IMR-90 (cell line): ENCODE measurements around the gene CEP78. TPM values are rescaled to one million over a fixed set of nuclear protein-coding genes. Genes with fewer than 3 reads are reported as not detected.
A peak's percentile ranks its signal among the peaks of the same experiment; 100 is the strongest.

Source experiments
- ATAC-seq: fragments of 200-7000 bp; cut with Tn5 transposase; 2 replicates; pipeline ENCODE4 v1.9.1; 2020; ENCODE audit warnings: low read depth, mild to moderate bottlenecking, moderate library complexity
- BruUV-seq: library from RNA; stranded (reverse); fragments of 400-500 nt; replicated peaks from 2 replicates; lab custom pipeline; 2021; lab: Mats Ljungman, UMichigan
- CTCF ChIA-PET: fragments of 300-600 bp; formaldehyde crosslinking; extraction: SDS; loops from one replicate; lab custom pipeline; 2021; ENCODE audit warnings: antibody characterized with exemption; lab: Yijun Ruan, JAX
- POLR2A ChIA-PET: fragments of 300-600 bp; sonication (Branson Sonifier 250); formaldehyde crosslinking; loops from one replicate; lab custom pipeline; 2022; ENCODE audit warnings: antibody characterized with exemption; ENCODE audit not compliant: unreplicated experiment; lab: Charles Lee
- DNase-seq: peaks from one replicate; pipeline ENCODE4 v3.0.0; 2013
- H2AFZ ChIP-seq: replicated peaks from 2 replicates; pipeline ENCODE3; 2013; ENCODE audit warnings: low read length, mild to moderate bottlenecking; ENCODE audit not compliant: poor library complexity
- H2AK5ac ChIP-seq: 2 replicates; pipeline ENCODE4 v1.6.1; 2013; ENCODE audit warnings: low read depth, low read length, inconsistent platforms
- H2AK9ac ChIP-seq: replicated peaks from 2 replicates; pipeline ENCODE3; 2013; ENCODE audit warnings: mild to moderate bottlenecking, low read depth, low read length, moderate library complexity; ENCODE audit not compliant: poor library complexity
- H2BK120ac ChIP-seq: 2 replicates; pipeline ENCODE4 v1.6.1; 2013; ENCODE audit warnings: low read depth, low read length, inconsistent platforms
- H2BK15ac ChIP-seq: 3 replicates; pipeline ENCODE4 v1.6.1; 2013; ENCODE audit warnings: low read depth, low read length, inconsistent platforms
- H2BK20ac ChIP-seq: 2 replicates; pipeline ENCODE4 v1.6.1; 2013; ENCODE audit warnings: low read depth, mild to moderate bottlenecking, inconsistent platforms, low read length, moderate library complexity
- H2BK5ac ChIP-seq: 2 replicates; pipeline ENCODE4 v1.6.1; 2013; ENCODE audit warnings: mild to moderate bottlenecking, low read depth, low read length, inconsistent platforms; ENCODE audit not compliant: poor library complexity, severe bottlenecking
- H3K14ac ChIP-seq: replicated peaks from 2 replicates; pipeline ENCODE4 v1.6.1; 2013; ENCODE audit warnings: low read depth, low read length, inconsistent platforms
- H3K18ac ChIP-seq: 2 replicates; pipeline ENCODE4 v1.6.1; 2013; ENCODE audit warnings: low read depth, low read length, control low read depth
- H3K23ac ChIP-seq: 2 replicates; pipeline ENCODE4 v1.6.1; 2013; ENCODE audit warnings: low read depth, low read length, inconsistent platforms
- H3K27ac ChIP-seq: 2 replicates; pipeline ENCODE4 v1.5.1; 2013; ENCODE audit warnings: mild to moderate bottlenecking, control low read depth, low read length; ENCODE audit not compliant: insufficient read depth
- H3K27me3 ChIP-seq: 2 replicates; pipeline ENCODE4 v1.6.1; 2013; ENCODE audit warnings: low read length; ENCODE audit not compliant: control insufficient read depth, insufficient read depth
- H3K36me3 ChIP-seq: 2 replicates; pipeline ENCODE4 v1.6.1; 2013; ENCODE audit warnings: low read length, mixed read lengths; ENCODE audit not compliant: control insufficient read depth, insufficient read depth
- H3K4ac ChIP-seq: 2 replicates; pipeline ENCODE4 v1.6.1; 2013; ENCODE audit warnings: low read depth, low read length, inconsistent platforms
- H3K4me1 ChIP-seq: 2 replicates; pipeline ENCODE4 v1.6.1; 2013; ENCODE audit warnings: low read length, mixed read lengths; ENCODE audit not compliant: control insufficient read depth, insufficient read depth
- H3K4me2 ChIP-seq: 2 replicates; pipeline ENCODE4 v1.6.1; 2013; ENCODE audit warnings: low read depth, mild to moderate bottlenecking, control low read depth, low read length, moderate library complexity
- H3K4me3 ChIP-seq: 2 replicates; pipeline ENCODE4 v1.5.1; 2013; ENCODE audit warnings: low read depth, mild to moderate bottlenecking, control low read depth, low read length, moderate library complexity; ENCODE audit not compliant: insufficient read depth
- H3K56ac ChIP-seq: 2 replicates; pipeline ENCODE4 v1.6.1; 2013; ENCODE audit warnings: low read length, inconsistent platforms; ENCODE audit not compliant: insufficient read depth; ENCODE audit errors: extremely low read depth
- H3K79me1 ChIP-seq, 2 experiments: 2 replicates each; pipeline ENCODE4 v1.6.1; 2013; ENCODE audit warnings: low read length in 2 of 2, inconsistent platforms in 1 of 2, low read depth in 1 of 2
- H3K9ac ChIP-seq: 2 replicates; pipeline ENCODE4 v1.6.1; 2013; ENCODE audit warnings: low read depth, low read length, control low read depth
- H3K9me1 ChIP-seq: 2 replicates; pipeline ENCODE4 v1.6.1; 2013; ENCODE audit warnings: low read length, inconsistent platforms; ENCODE audit not compliant: insufficient read depth
- H3K9me3 ChIP-seq: 2 replicates; pipeline ENCODE4 v1.6.1; 2013; ENCODE audit warnings: low read length; ENCODE audit not compliant: control insufficient read depth, insufficient read depth
- H4K20me1 ChIP-seq: 2 replicates; pipeline ENCODE4 v1.6.1; 2013; ENCODE audit warnings: low read length, inconsistent platforms; ENCODE audit not compliant: insufficient read depth
- H4K5ac ChIP-seq: 2 replicates; pipeline ENCODE4 v1.6.1; 2013; ENCODE audit warnings: mild to moderate bottlenecking, low read depth, low read length, control low read depth
- H4K8ac ChIP-seq, 2 experiments: 2 replicates each; pipeline ENCODE4 v1.6.1; 2013; ENCODE audit warnings: low read depth in 2 of 2, low read length in 2 of 2, control low read depth in 1 of 2, inconsistent platforms in 1 of 2
- H4K91ac ChIP-seq: 2 replicates; pipeline ENCODE4 v1.6.1; 2013; ENCODE audit warnings: low read depth, low read length, inconsistent platforms; ENCODE audit not compliant: insufficient read depth
- CEBPB ChIP-seq: IDR thresholded peaks from 2 replicates; pipeline ENCODE4 v1.6.1; 2012; ENCODE audit warnings: low read depth, low read length, improper control_type of control experiment
- POLR2A ChIP-seq: IDR thresholded peaks from 2 replicates; pipeline ENCODE4 v1.6.1; 2012; ENCODE audit warnings: mild to moderate bottlenecking, low read depth, low read length
- WGBS, 2 experiments: methylation state at CpG; one replicate each; pipeline versions ENCODE4 v1.1.5 to v1.1.7; 2013; ENCODE audit warnings: missing lambda C conversion rate in 2 of 2; ENCODE audit not compliant: insufficient read length in 1 of 2; ENCODE audit errors: extremely low coverage in 2 of 2; 5-methylcytosine and 5-hydroxymethylcytosine counted together
- dilution Hi-C: fragments of 300-500 bp; cut with HindIII; formaldehyde crosslinking; loops from one replicate; pipeline ENCODE4 v1.14.3; 2018; ENCODE audit warnings: low sequenced_read_pairs; ENCODE audit not compliant: unreplicated experiment
- in situ Hi-C: fragments of 300-500 bp; cut with MboI; formaldehyde crosslinking; loops from 3 replicates; pipeline ENCODE4 v1.14.3; 2019; ENCODE audit warnings: low sequenced_read_pairs, inconsistent platforms, mixed read lengths
- intact Hi-C: fragments of 100-400 bp; cut with micrococcal nuclease; formaldehyde crosslinking; loops from 2 replicates; pipeline ENCODE4 v1.10.0; 2022
- polyA plus RNA-seq, 3 experiments: library from polyadenylated mRNA; depleted of rRNA; stranded (reverse); fragments of >200 nt; gene quantifications; 2 replicates each; pipeline ENCODE4 v1.2.3, GENCODE V29; 2012; ENCODE audit warnings: low replicate concordance in 1 of 3
- total RNA-seq: library from RNA; depleted of rRNA; stranded (reverse); fragments of >200 nt; gene quantifications from 2 replicates; pipeline ENCODE4 v1.2.3, GENCODE V29; 2012

CEP78 gene
- total and polyA plus RNA-seq, 2 of the 4 experiments (the other 2 are of a cell fraction) = 9.2 to 18.3 TPM

- H2BK120ac ChIP-seq = no peak overlapping the region
- H4K20me1 ChIP-seq = no peaks in the 10 kb centered on the region
- no CpG with 5 or more reads among the region's 7 CpGs for WGBS, 2 experiments
- no TSS peak for BruUV-seq
- dilution Hi-C loops = no loop called here
- DNase-seq (no peak), ATAC-seq (no peak)
- POLR2A ChIA-PET = no interaction called here
- no peak overlapping the region for H3K9ac ChIP-seq
- no peak overlapping the region for H2BK5ac ChIP-seq
- no peak overlapping the region for H3K14ac ChIP-seq
- no peak overlapping the region for H2AK9ac ChIP-seq
- H2BK20ac ChIP-seq = no peak overlapping the region
- no peak overlapping the region for H2AFZ ChIP-seq
- H3K4ac ChIP-seq = no peak overlapping the region
- no peak overlapping the region for H4K5ac ChIP-seq
- H3K4me3 ChIP-seq = no peak overlapping the region
- no peaks in the 10 kb centered on the region for H3K79me1 ChIP-seq
- CTCF ChIA-PET = no interaction called here
- no peak overlapping the region for H2AK5ac ChIP-seq
- no peak overlapping the region for H3K27ac ChIP-seq
- H3K23ac ChIP-seq = no peak overlapping the region
- H3K4me1 ChIP-seq = no peaks in the 10 kb centered on the region
- peaks cover 3% of the 10 kb centered on the region; the same call in 1 of the 2 replicates for H3K27me3 ChIP-seq
- no peaks in the 10 kb centered on the region for H3K36me3 ChIP-seq
- no peak overlapping the region for H3K56ac ChIP-seq
- no peak overlapping the region for H2BK15ac ChIP-seq
- H4K91ac ChIP-seq = no peak overlapping the region
- in situ Hi-C loops = no loop called here
- TF ChIP-seq CEBPB = peak; percentile 54
- TF ChIP-seq POLR2A = no peak
- no peaks in the 10 kb centered on the region for H3K9me3 ChIP-seq
- no peak overlapping the region for H4K8ac ChIP-seq
- H3K9me1 ChIP-seq = no peaks in the 10 kb centered on the region
- intact Hi-C loops = no loop called here
- no peak overlapping the region for H3K4me2 ChIP-seq
- no peak overlapping the region for H3K18ac ChIP-seq
Observed at GRCh38 chr9:78209127-78209526, 26.7 kb upstream of the CEP78 start.
